ENCODE results near the gene MMP3.

MMP3 gene

GRCh38 chr11:102831489-102832440 lies 11.6 kb downstream of the MMP3 start:
- no peak for DNase-seq

GRCh38 chr11:102831128-102831488 lies 12.3 kb downstream of the MMP3 start:
- no peak for DNase-seq

- no peak for DNase-seq
Observed at GRCh38 chr11:102830001-102830727, 13.2 kb downstream of the MMP3 start.

GRCh38 chr11:102829316-102830000 lies 14.0 kb downstream of the MMP3 start:
- DNase-seq = no peak

GRCh38 chr11:102824556-102824955 lies 18.9 kb downstream of the MMP3 start:
- DNase-seq = no peak

- DNase-seq = no peak
Observed at GRCh38 chr11:102819491-102819890, 23.9 kb downstream of the MMP3 start.

- DNase-seq = no peak
Observed at GRCh38 chr11:102813484-102813883, 29.9 kb downstream of the MMP3 start.

GRCh38 chr11:102812188-102812587 lies 31.2 kb downstream of the MMP3 start:
- DNase-seq = no peak

GRCh38 chr11:102810950-102811660 lies 32.3 kb downstream of the MMP3 start:
- DNase-seq = peak in 1 of 2 experiments; percentile 27

- no peak for DNase-seq
Observed at GRCh38 chr11:102809971-102810370, 33.4 kb downstream of the MMP3 start.

- no peak for DNase-seq
Observed at GRCh38 chr11:102807921-102808320, 35.5 kb downstream of the MMP3 start.

GRCh38 chr11:102806296-102806695 lies 37.1 kb downstream of the MMP3 start:
- DNase-seq = no peak

- DNase-seq = no peak
Observed at GRCh38 chr11:102802341-102802740, 41.1 kb downstream of the MMP3 start.

GRCh38 chr11:102800767-102801166 lies 42.6 kb downstream of the MMP3 start:
- no peak for DNase-seq

GRCh38 chr11:102799681-102800340 lies 43.6 kb downstream of the MMP3 start:
- DNase-seq = no peak

GRCh38 chr11:102798012-102798746 lies 45.2 kb downstream of the MMP3 start, which contains the start of gene MMP1:
MMP1 (minus strand) TSS chr11:102798160; CDS start chr11:102798092, 68 bp downstream.
- no peak for DNase-seq

- DNase-seq = peak; percentile 10 to 25
Observed at GRCh38 chr11:102794382-102794781, 49.0 kb downstream of the MMP3 start.

- no peak for DNase-seq
Observed at GRCh38 chr11:102793677-102794290, 49.6 kb downstream of the MMP3 start.

GRCh38 chr11:102792604-102793003 lies 50.8 kb downstream of the MMP3 start:
- DNase-seq = no peak

GRCh38 chr11:102791271-102792036 lies 52.0 kb downstream of the MMP3 start:
- no peak for DNase-seq
